A549 (cell line): ENCODE data around the gene PRKCQ. TPM values are rescaled to one million over a fixed set of nuclear protein-coding genes. Genes with fewer than 3 reads are reported as not detected.

ENCODE experiments used
- ATAC-seq, 2 experiments: fragments of 200-7000 bp in 1 of 2; fragments of >200 bp in 1 of 2; cut with Nextera tagmentation in 1 of 2; cut with Tn5 transposase in 1 of 2; 3 replicates each; pipeline versions ENCODE4 v1.8.0 to v1.9.1; 2018 to 2020; ENCODE audit warnings: mild to moderate bottlenecking in 1 of 2, moderate library complexity in 1 of 2
- CTCF ChIA-PET: fragments of 300-600 bp; sonication (Branson Sonifier 250); formaldehyde crosslinking; extraction: SDS; loops from one replicate; lab custom pipeline; 2021; ENCODE audit warnings: antibody characterized with exemption, inconsistent platforms; lab: Yijun Ruan, JAX
- POLR2A ChIA-PET: fragments of 350-600 bp; formaldehyde crosslinking; extraction: SDS; loops from one replicate; lab custom pipeline; 2021; ENCODE audit warnings: antibody characterized with exemption, inconsistent platforms; lab: Yijun Ruan, JAX
- DNase-seq, 2 experiments: peaks; one replicate each; pipeline versions ENCODE4 v3.0.0 to v3.0.0-alpha.2; 2011 to 2016; ENCODE audit warnings: low read depth in 1 of 2, low spot score in 1 of 2
- FAIRE-seq: peaks from 2 replicates; lab custom pipeline; 2011; peaks lifted over from hg19 to GRCh38; lab: Jason Lieb, UNC
- H3K27ac ChIP-seq, 2 experiments: fragments of >200 bp; sonication (Bioruptor Twin); formaldehyde crosslinking; 3 replicates each; pipeline ENCODE4 v1.5.1; 2016 to 2017
- H3K4me1 ChIP-seq: fragments of >200 bp; sonication (Bioruptor Twin); formaldehyde crosslinking; 3 replicates; pipeline ENCODE4 v1.6.1; 2016
- H3K4me2 ChIP-seq: fragments of >200 bp; sonication (Bioruptor Twin); formaldehyde crosslinking; 3 replicates; pipeline ENCODE4 v1.6.1; 2016
- H3K4me3 ChIP-seq: fragments of >200 bp; sonication (Bioruptor Twin); formaldehyde crosslinking; 3 replicates; pipeline ENCODE4 v1.5.1; 2016
- H3K9me3 ChIP-seq: fragments of >200 bp; sonication (Bioruptor Twin); formaldehyde crosslinking; 3 replicates; pipeline ENCODE4 v1.6.1; 2016
- BCL3 ChIP-seq: fragments of >200 bp; sonication (Bioruptor Twin); formaldehyde crosslinking; IDR thresholded peaks from 3 replicates; pipeline ENCODE4 v1.6.1; 2016
- CBX2 ChIP-seq: fragments of 200-600 bp; sonication (generic); IDR thresholded peaks from 2 replicates; pipeline ENCODE4 v1.6.1; 2016; ENCODE audit warnings: low read depth, mild to moderate bottlenecking, borderline replicate concordance
- CHD2 ChIP-seq: fragments of 150-350 bp; IDR thresholded peaks from 2 replicates; pipeline ENCODE4 v1.6.1; 2014; ENCODE audit warnings: low read length; ENCODE audit not compliant: partially characterized antibody
- E2F6 ChIP-seq: IDR thresholded peaks from 2 replicates; pipeline ENCODE4 v1.6.1; 2012; ENCODE audit warnings: low read depth, borderline replicate concordance
- ELK1 ChIP-seq: fragments of 150-350 bp; IDR thresholded peaks from 2 replicates; pipeline ENCODE4 v1.6.1; 2014; ENCODE audit warnings: low read depth, mild to moderate bottlenecking, low read length
- EP300 ChIP-seq, 2 experiments: fragments of >200 bp; sonication (Bioruptor Twin); formaldehyde crosslinking; IDR thresholded peaks; 2 replicates in 1 of 2; 3 replicates in 1 of 2; pipeline ENCODE4 v1.6.1; 2016 to 2017
- FOXS1 ChIP-seq: fragments of 250-450 bp; sonication (Bioruptor Pico); IDR thresholded peaks from 2 replicates; pipeline ENCODE4 v1.5.0; 2020; ENCODE audit warnings: mild to moderate bottlenecking, moderate library complexity
- HES2 ChIP-seq: fragments of >200 bp; sonication (Bioruptor Twin); formaldehyde crosslinking; IDR thresholded peaks from 2 replicates; pipeline ENCODE4 v1.6.1; 2016
- HMGXB4 ChIP-seq: fragments of 250-450 bp; sonication (Bioruptor Pico); IDR thresholded peaks from 2 replicates; pipeline ENCODE4 v1.5.0; 2021; ENCODE audit warnings: mild to moderate bottlenecking, moderate library complexity, borderline replicate concordance
- KDM1A ChIP-seq: fragments of 200-600 bp; sonication (generic); IDR thresholded peaks from 2 replicates; pipeline ENCODE4 v1.6.1; 2016; ENCODE audit warnings: low read depth, mild to moderate bottlenecking
- MAZ ChIP-seq: fragments of 150-350 bp; IDR thresholded peaks from 2 replicates; pipeline ENCODE4 v1.6.1; 2014; ENCODE audit warnings: antibody characterized with exemption, low read depth, low read length, borderline replicate concordance
- MYC ChIP-seq: IDR thresholded peaks from 2 replicates; pipeline ENCODE4 v1.6.1; 2012; ENCODE audit warnings: mild to moderate bottlenecking, inconsistent platforms, low read length, improper control_type of control experiment, borderline replicate concordance
- NFE2L2 ChIP-seq: fragments of 150-350 bp; conservative IDR thresholded peaks from 2 replicates; pipeline ENCODE4 v1.6.1; 2014; ENCODE audit warnings: low read length
- PBX3 ChIP-seq: IDR thresholded peaks from 2 replicates; pipeline ENCODE4 v1.6.1; 2012
- RCOR1 ChIP-seq: fragments of 150-350 bp; IDR thresholded peaks from 2 replicates; pipeline ENCODE4 v1.6.1; 2014; ENCODE audit warnings: antibody characterized with exemption, low read length, low read depth
- REST ChIP-seq: fragments of 200-600 bp; sonication (generic); IDR thresholded peaks from 2 replicates; pipeline ENCODE4 v1.6.1; 2016; ENCODE audit warnings: antibody characterized with exemption, mild to moderate bottlenecking, moderate library complexity
- RFX5 ChIP-seq: fragments of 450-650 bp; IDR thresholded peaks from 2 replicates; pipeline ENCODE4 v1.7.1; 2014; ENCODE audit warnings: antibody characterized with exemption, mild to moderate bottlenecking, moderate library complexity
- SMC3 ChIP-seq: fragments of >200 bp; sonication (Bioruptor Twin); formaldehyde crosslinking; IDR thresholded peaks from 3 replicates; pipeline ENCODE4 v1.6.1; 2018; ENCODE audit warnings: inconsistent platforms
- SREBF2 ChIP-seq: fragments of 450-650 bp; IDR thresholded peaks from 2 replicates; pipeline ENCODE4 v1.6.1; 2014; ENCODE audit warnings: mild to moderate bottlenecking, moderate library complexity
- TFCP2L1 ChIP-seq: fragments of 250-450 bp; sonication (Bioruptor Pico); IDR thresholded peaks from 2 replicates; pipeline ENCODE4 v1.5.0; 2021; ENCODE audit warnings: mild to moderate bottlenecking
- TP53 ChIP-seq: fragments of 250-450 bp; sonication (Bioruptor Pico); IDR thresholded peaks from 2 replicates; pipeline ENCODE4 v1.5.0; 2021; ENCODE audit warnings: mild to moderate bottlenecking, moderate library complexity
- ZFP36 ChIP-seq: fragments of 450-650 bp; IDR thresholded peaks from 2 replicates; pipeline ENCODE4 v1.6.1; 2014; ENCODE audit warnings: borderline replicate concordance; ENCODE audit not compliant: partially characterized antibody
- ZSCAN20 ChIP-seq: fragments of 250-450 bp; sonication (Bioruptor Pico); IDR thresholded peaks from 2 replicates; pipeline ENCODE4 v1.8.0; 2022; ENCODE audit warnings: mild to moderate bottlenecking, moderate library complexity
- WGBS: methylation state at CpG from one replicate; pipeline ENCODE4 v1.1.6; 2017; ENCODE audit errors: missing lambda C conversion rate; 5-methylcytosine and 5-hydroxymethylcytosine counted together
- polyA plus RNA-seq, 4 experiments: library from polyadenylated mRNA; depleted of rRNA in 3 of 4; stranded (reverse); fragments of >200 nt; fragmentation: RNase III in 1 of 4; extraction: RNeasy Plus Mini Kit Qiagen cat#74134 plus additional on column Dnase treatment in 1 of 4; gene quantifications; 2 replicates in 3 of 4; 3 replicates in 1 of 4; pipeline ENCODE4 v1.2.3, GENCODE V29; 2011 to 2017

PRKCQ gene
- polyA plus RNA-seq, 2 of the 4 experiments (the other 2 are of a cell fraction) = 3.7 to 7.1 TPM

GRCh38 chr10:6592080-6592479 is 12.0 kb upstream of the PRKCQ start (continued):
- TF ChIP-seq HES2 (no peak), KDM1A (no peak), CBX2 (no peak), E2F6 (no peak), SMC3 (no peak)

GRCh38 chr10:6591668-6592067 is 11.6 kb upstream of the PRKCQ start:
- no peak overlapping the region for H3K27ac ChIP-seq
- ChIA-PET CTCF (interaction anchor here (5.0 kb wide), 1 partner anchor 10 kb away, joined by 26 read pairs; the partner anchor contains the start of gene PRKCQ), POLR2A (no interaction called here)
- DNase-seq (no peak), ATAC-seq (no peak), FAIRE-seq (no peak)
- no peaks in the 10 kb centered on the region for H3K4me1 ChIP-seq
- no peak overlapping the region for H3K4me2 ChIP-seq
- WGBS = 23% methylated on average over 2 of the region's 2 CpGs
- H3K4me3 ChIP-seq = no peak overlapping the region
- no peaks in the 10 kb centered on the region for H3K9me3 ChIP-seq
- TF ChIP-seq RCOR1 (no peak), EP300 (IDR thresholded peaks at IDR 0.05) (no peak), NFE2L2 (no peak), ZFP36 (no peak), TFCP2L1 (CRISPR knock-in tag) (no peak), ZSCAN20 (no peak), HES2 (no peak), REST (no peak), SREBF2 (no peak), HMGXB4 (no peak), FOXS1 (no peak), PBX3 (no peak)

GRCh38 chr10:6590100-6590499 is 10.0 kb upstream of the PRKCQ start:
- H3K4me1 ChIP-seq = no peaks in the 10 kb centered on the region
- ChIA-PET POLR2A (no interaction called here), CTCF (interaction anchor here (0.6 to 5.0 kb wide), 4 partner anchors 9 to 77 kb away, joined by 3 to 26 read pairs (median 10); partner anchors contain the start of gene PRKCQ)
- FAIRE-seq = no peak
- no peak overlapping the region for H3K27ac ChIP-seq
- no peaks in the 10 kb centered on the region for H3K9me3 ChIP-seq
- no peak overlapping the region for H3K4me2 ChIP-seq
- no peak for DNase-seq
- H3K4me3 ChIP-seq = no peak overlapping the region
- no peak for ATAC-seq
- 91% methylated on average over 4 of the region's 4 CpGs for WGBS
- TF ChIP-seq BCL3 (no peak), PBX3 (no peak), ELK1 (no peak), TFCP2L1 (CRISPR knock-in tag) (no peak), CHD2 (no peak), KDM1A (no peak), RCOR1 (no peak), TP53 (CRISPR knock-in tag) (no peak), MYC (no peak), MAZ (no peak), RFX5 (no peak)
